ENCODE measurements around the gene WDR55. TPM values are rescaled to one million over a fixed set of nuclear protein-coding genes. Genes with fewer than 3 reads are reported as not detected.

The WDR55 gene
- total RNA-seq, 1 donor from 2014 or later = 40.8 TPM

DNA sequence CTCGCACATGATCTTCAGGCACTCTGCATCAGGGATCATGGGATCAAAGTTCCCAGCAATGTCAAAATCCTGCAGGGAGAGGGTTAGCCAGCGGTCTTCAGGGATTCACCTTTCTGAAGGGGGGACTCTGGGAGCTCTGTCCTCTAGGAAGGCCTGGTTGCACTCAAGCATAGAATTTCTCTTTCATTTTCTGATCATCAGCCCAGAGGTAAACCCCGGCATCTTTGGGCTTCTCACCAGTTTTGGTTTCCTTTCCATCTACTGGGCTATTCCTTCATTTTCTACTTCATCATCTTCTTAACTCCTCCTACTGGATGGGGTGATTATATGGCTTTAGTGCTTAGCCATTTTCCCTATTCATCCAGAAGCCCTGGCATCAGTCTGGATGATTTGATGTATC is 13.2 kb downstream of the WDR55 start:
- H3K27me3 ChIP-seq (ENCODE audit: control insufficient read depth, insufficient read depth, low read length) = no peaks in the 10 kb centered on the region
- FAIRE-seq = no peak
- no peak for DNase-seq (ENCODE audit: low read depth)
- TF ChIP-seq CTCF (IDR thresholded peaks at IDR 0.05; ENCODE audit: insufficient read depth, low read length, severe bottlenecking) = no peak
- peaks cover 34% of the 10 kb centered on the region for H3K36me3 ChIP-seq (ENCODE audit: control insufficient read depth, insufficient read depth, low read length)
- H3K4me3 ChIP-seq (ENCODE audit: low read depth, low read length) = no peak overlapping the region

GRCh38 chr5:140678993-140679392 is 14.3 kb downstream of the WDR55 start:
- peaks cover 32% of the 10 kb centered on the region for H3K36me3 ChIP-seq (ENCODE audit: control insufficient read depth, insufficient read depth, low read length)
- H3K4me3 ChIP-seq (ENCODE audit: low read depth, low read length) = no peak overlapping the region
- no peak for FAIRE-seq
- H3K27me3 ChIP-seq (ENCODE audit: control insufficient read depth, insufficient read depth, low read length) = no peaks in the 10 kb centered on the region
- no peak for TF ChIP-seq CTCF (IDR thresholded peaks at IDR 0.05; ENCODE audit: insufficient read depth, low read length, severe bottlenecking)
- no peak for DNase-seq (ENCODE audit: low read depth)

GRCh38 chr5:140690376-140690932 is 25.8 kb downstream of the WDR55 start:
- Histone ChIP-seq H3K4me3 (ENCODE audit: low read depth, low read length) (peak overlapping the region; percentile 61), H3K36me3 (ENCODE audit: control insufficient read depth, insufficient read depth, low read length) (peaks cover 14% of the 10 kb centered on the region), H3K27me3 (ENCODE audit: control insufficient read depth, insufficient read depth, low read length) (no peaks in the 10 kb centered on the region)
- DNase-seq (ENCODE audit: low read depth) (no peak), FAIRE-seq (no peak)
- no peak for TF ChIP-seq CTCF (IDR thresholded peaks at IDR 0.05; ENCODE audit: insufficient read depth, low read length, severe bottlenecking)

GRCh38 chr5:140690941-140691924 is 26.5 kb downstream of the WDR55 start, which contains the start of the genes HARS1 and HARS2:
TSS of gene HARS1 (minus strand) at chr5:140691370. CDS start at chr5:140691304, 66 bp downstream.
TSS of gene HARS2 (plus strand) at chr5:140691455. CDS start at chr5:140691649, 194 bp downstream.
- FAIRE-seq = peak; percentile 43
- peak; percentile 95 for DNase-seq (ENCODE audit: low read depth)
- no peak for TF ChIP-seq CTCF (IDR thresholded peaks at IDR 0.05; ENCODE audit: insufficient read depth, low read length, severe bottlenecking)
- Histone ChIP-seq H3K36me3 (ENCODE audit: control insufficient read depth, insufficient read depth, low read length) (peaks cover 19% of the 10 kb centered on the region), H3K27me3 (ENCODE audit: control insufficient read depth, insufficient read depth, low read length) (no peaks in the 10 kb centered on the region), H3K4me3 (ENCODE audit: low read depth, low read length) (peak within 1 kb of the TSS; percentile 61)

DNA sequence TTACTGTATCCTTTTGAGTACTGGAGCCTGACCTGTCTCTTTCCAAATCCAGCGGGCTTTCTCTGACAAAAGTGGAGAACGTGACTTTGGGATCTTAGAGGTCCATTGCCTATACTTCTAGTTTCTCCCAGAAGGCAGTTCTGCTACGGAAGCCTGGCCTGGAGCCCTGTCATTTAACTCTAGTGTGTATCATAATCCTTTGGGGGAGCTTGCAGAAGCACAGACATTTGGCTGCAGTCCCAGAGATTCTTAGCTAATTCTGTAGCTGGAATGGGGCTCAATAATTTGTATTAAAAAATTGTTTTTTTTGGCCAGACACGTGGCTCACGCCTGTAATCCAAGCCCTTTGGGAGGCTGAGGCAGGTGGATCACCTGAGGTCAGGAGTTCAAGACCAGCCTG is 29.6 kb downstream of the WDR55 start:
- peaks cover 29% of the 10 kb centered on the region for H3K36me3 ChIP-seq (ENCODE audit: control insufficient read depth, insufficient read depth, low read length)

More for the DNA sequence above, 29.6 kb downstream of the WDR55 start:
- no peak for DNase-seq (ENCODE audit: low read depth)
- no peak for FAIRE-seq
- H3K27me3 ChIP-seq (ENCODE audit: control insufficient read depth, insufficient read depth, low read length) = no peaks in the 10 kb centered on the region
- H3K4me3 ChIP-seq (ENCODE audit: low read depth, low read length) = no peak overlapping the region
- TF ChIP-seq CTCF (IDR thresholded peaks at IDR 0.05; ENCODE audit: insufficient read depth, low read length, severe bottlenecking) = no peak

Measured in bronchial epithelial cell (primary cell).